HEK293 (cell line): ENCODE measurements around the gene TGFB2.

Source experiments
- GLI4 ChIP-seq: fragments of 450-650 bp; formaldehyde crosslinking; IDR thresholded peaks from 2 replicates; pipeline ENCODE4 v1.5.1; 2016; ENCODE audit warnings: missing biosample characterization, missing genetic modification characterization
- KLF16 ChIP-seq: fragments of 450-650 bp; formaldehyde crosslinking; IDR thresholded peaks from 2 replicates; pipeline ENCODE4 v1.5.1; 2017; ENCODE audit warnings: missing biosample characterization, missing genetic modification characterization
- REPIN1 ChIP-seq: fragments of 450-650 bp; formaldehyde crosslinking; IDR thresholded peaks from 2 replicates; pipeline ENCODE4 v1.5.1; 2017; ENCODE audit warnings: missing biosample characterization, missing genetic modification characterization, low read depth
- SCRT1 ChIP-seq: fragments of 450-650 bp; formaldehyde crosslinking; IDR thresholded peaks from 2 replicates; pipeline ENCODE4 v1.5.1; 2016; ENCODE audit warnings: missing biosample characterization, missing genetic modification characterization, borderline replicate concordance
- SP2 ChIP-seq: fragments of 450-650 bp; formaldehyde crosslinking; IDR thresholded peaks from 2 replicates; pipeline ENCODE4 v1.5.1; 2016; ENCODE audit warnings: missing biosample characterization, missing genetic modification characterization
- ZBTB17 ChIP-seq: fragments of 450-650 bp; formaldehyde crosslinking; IDR thresholded peaks from 2 replicates; pipeline ENCODE4 v1.5.1; 2016; ENCODE audit warnings: missing biosample characterization, missing genetic modification characterization
- ZBTB21 ChIP-seq: fragments of 450-650 bp; formaldehyde crosslinking; IDR thresholded peaks from 2 replicates; pipeline ENCODE4 v1.5.1; 2017; ENCODE audit warnings: missing biosample characterization, missing genetic modification characterization
- ZBTB48 ChIP-seq: fragments of 450-650 bp; formaldehyde crosslinking; IDR thresholded peaks from 2 replicates; pipeline ENCODE4 v1.5.1; 2016; ENCODE audit warnings: missing biosample characterization, missing genetic modification characterization
- ZEB2 ChIP-seq: fragments of 450-650 bp; formaldehyde crosslinking; IDR thresholded peaks from 2 replicates; pipeline ENCODE4 v1.5.1; 2016; ENCODE audit warnings: missing biosample characterization, missing genetic modification characterization
- ZFHX2 ChIP-seq: fragments of 450-650 bp; formaldehyde crosslinking; conservative IDR thresholded peaks from 2 replicates; pipeline ENCODE4 v1.5.1; 2016; ENCODE audit warnings: missing biosample characterization, missing genetic modification characterization
- ZFP69B ChIP-seq: fragments of 450-650 bp; formaldehyde crosslinking; IDR thresholded peaks from 2 replicates; pipeline ENCODE4 v1.5.1; 2016; ENCODE audit warnings: missing biosample characterization, missing genetic modification characterization
- ZNF174 ChIP-seq: fragments of 450-650 bp; formaldehyde crosslinking; IDR thresholded peaks from 2 replicates; pipeline ENCODE4 v1.5.0; 2017; ENCODE audit warnings: missing biosample characterization, mild to moderate bottlenecking, missing genetic modification characterization
- ZNF223 ChIP-seq: fragments of 450-650 bp; formaldehyde crosslinking; IDR thresholded peaks from 2 replicates; pipeline ENCODE4 v1.5.1; 2016; ENCODE audit warnings: missing biosample characterization, missing genetic modification characterization
- ZNF23 ChIP-seq: fragments of 450-650 bp; formaldehyde crosslinking; IDR thresholded peaks from 2 replicates; pipeline ENCODE4 v1.5.1; 2016; ENCODE audit warnings: missing biosample characterization, missing genetic modification characterization, borderline replicate concordance
- ZNF266 ChIP-seq: fragments of 450-650 bp; formaldehyde crosslinking; IDR thresholded peaks from 2 replicates; pipeline ENCODE4 v1.5.1; 2016; ENCODE audit warnings: missing biosample characterization, missing genetic modification characterization, low read depth
- ZNF292 ChIP-seq: fragments of 450-650 bp; formaldehyde crosslinking; IDR thresholded peaks from 2 replicates; pipeline ENCODE4 v1.5.1; 2016; ENCODE audit warnings: low read depth, missing biosample characterization, missing genetic modification characterization, borderline replicate concordance
- ZNF354C ChIP-seq: fragments of 450-650 bp; formaldehyde crosslinking; IDR thresholded peaks from 2 replicates; pipeline ENCODE4 v1.5.1; 2016; ENCODE audit warnings: missing biosample characterization, missing genetic modification characterization, low read depth, borderline replicate concordance
- ZNF404 ChIP-seq: fragments of 450-650 bp; formaldehyde crosslinking; IDR thresholded peaks from 2 replicates; pipeline ENCODE4 v1.5.1; 2017; ENCODE audit warnings: missing biosample characterization, missing genetic modification characterization
- ZNF416 ChIP-seq: fragments of 450-650 bp; formaldehyde crosslinking; IDR thresholded peaks from 2 replicates; pipeline ENCODE4 v1.5.1; 2016; ENCODE audit warnings: missing biosample characterization, missing genetic modification characterization
- ZNF585B ChIP-seq: fragments of 450-650 bp; formaldehyde crosslinking; IDR thresholded peaks from 2 replicates; pipeline ENCODE4 v1.5.1; 2016; ENCODE audit warnings: missing biosample characterization, missing genetic modification characterization
- ZNF600 ChIP-seq: fragments of 450-650 bp; formaldehyde crosslinking; IDR thresholded peaks from 2 replicates; pipeline ENCODE4 v1.5.1; 2016; ENCODE audit warnings: missing biosample characterization, missing genetic modification characterization
- ZNF629 ChIP-seq: fragments of 450-650 bp; formaldehyde crosslinking; IDR thresholded peaks from 2 replicates; pipeline ENCODE4 v1.5.1; 2017; ENCODE audit warnings: missing biosample characterization, missing genetic modification characterization
- ZNF792 ChIP-seq: fragments of 450-650 bp; formaldehyde crosslinking; IDR thresholded peaks from 2 replicates; pipeline ENCODE4 v1.5.1; 2016; ENCODE audit warnings: missing biosample characterization, missing genetic modification characterization
- TF ChIP-seq, protein P1 (sequence below): fragments of 450-650 bp; formaldehyde crosslinking; IDR thresholded peaks from 2 replicates; pipeline ENCODE4 v1.5.1; 2016; ENCODE audit warnings: missing biosample characterization, missing genetic modification characterization, borderline replicate concordance
- TF ChIP-seq, protein P2 (sequence below): fragments of 450-650 bp; formaldehyde crosslinking; IDR thresholded peaks from 2 replicates; pipeline ENCODE4 v1.5.1; 2017; ENCODE audit warnings: missing biosample characterization, missing genetic modification characterization
- TF ChIP-seq, protein P3 (sequence below): fragments of 450-650 bp; formaldehyde crosslinking; IDR thresholded peaks from 2 replicates; pipeline ENCODE4 v1.5.1; 2017; ENCODE audit warnings: missing biosample characterization, missing genetic modification characterization
- TF ChIP-seq, protein P4 (sequence below): fragments of 450-650 bp; formaldehyde crosslinking; IDR thresholded peaks from 2 replicates; pipeline ENCODE4 v1.5.1; 2016; ENCODE audit warnings: missing biosample characterization, missing genetic modification characterization
- TF ChIP-seq, protein P5 (sequence below): fragments of 450-650 bp; formaldehyde crosslinking; IDR thresholded peaks from 2 replicates; pipeline ENCODE4 v1.5.1; 2017; ENCODE audit warnings: missing biosample characterization, missing genetic modification characterization
- TF ChIP-seq, protein P6 (sequence below): fragments of 450-650 bp; formaldehyde crosslinking; IDR thresholded peaks from 2 replicates; pipeline ENCODE4 v1.5.1; 2016; ENCODE audit warnings: missing biosample characterization, missing genetic modification characterization
- TF ChIP-seq, protein P7 (sequence below): sonication (generic); formaldehyde crosslinking; IDR thresholded peaks from 2 replicates; pipeline ENCODE4 v1.8.1; 2022; ENCODE audit warnings: mild to moderate bottlenecking, moderate library complexity, missing genetic modification reagents

TGFB2 gene

DNA sequence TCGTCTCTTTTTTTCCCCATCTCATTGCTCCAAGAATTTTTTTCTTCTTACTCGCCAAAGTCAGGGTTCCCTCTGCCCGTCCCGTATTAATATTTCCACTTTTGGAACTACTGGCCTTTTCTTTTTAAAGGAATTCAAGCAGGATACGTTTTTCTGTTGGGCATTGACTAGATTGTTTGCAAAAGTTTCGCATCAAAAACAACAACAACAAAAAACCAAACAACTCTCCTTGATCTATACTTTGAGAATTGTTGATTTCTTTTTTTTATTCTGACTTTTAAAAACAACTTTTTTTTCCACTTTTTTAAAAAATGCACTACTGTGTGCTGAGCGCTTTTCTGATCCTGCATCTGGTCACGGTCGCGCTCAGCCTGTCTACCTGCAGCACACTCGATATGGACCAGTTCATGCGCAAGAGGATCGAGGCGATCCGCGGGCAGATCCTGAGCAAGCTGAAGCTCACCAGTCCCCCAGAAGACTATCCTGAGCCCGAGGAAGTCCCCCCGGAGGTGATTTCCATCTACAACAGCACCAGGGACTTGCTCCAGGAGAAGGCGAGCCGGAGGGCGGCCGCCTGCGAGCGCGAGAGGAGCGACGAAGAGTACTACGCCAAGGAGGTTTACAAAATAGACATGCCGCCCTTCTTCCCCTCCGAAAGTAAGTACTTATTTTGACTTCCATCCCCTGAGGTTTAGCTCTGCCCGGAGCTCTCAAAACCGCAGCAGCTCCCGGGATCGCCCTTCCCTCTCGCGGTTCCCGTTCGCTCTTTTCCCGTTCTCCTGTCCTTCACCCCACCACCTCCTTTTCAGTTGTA lies 1.5 kb downstream of the TGFB2 start (continued):
- no peak for TF ChIP-seq GLI4
- TF ChIP-seq ZNF600 (tag by site-specific recombination): peak; percentile 63
- TF ChIP-seq ZNF23 (tag by site-specific recombination): no peak
- no peak for TF ChIP-seq SCRT1 (tag by site-specific recombination)
- TF ChIP-seq, protein P1, sequence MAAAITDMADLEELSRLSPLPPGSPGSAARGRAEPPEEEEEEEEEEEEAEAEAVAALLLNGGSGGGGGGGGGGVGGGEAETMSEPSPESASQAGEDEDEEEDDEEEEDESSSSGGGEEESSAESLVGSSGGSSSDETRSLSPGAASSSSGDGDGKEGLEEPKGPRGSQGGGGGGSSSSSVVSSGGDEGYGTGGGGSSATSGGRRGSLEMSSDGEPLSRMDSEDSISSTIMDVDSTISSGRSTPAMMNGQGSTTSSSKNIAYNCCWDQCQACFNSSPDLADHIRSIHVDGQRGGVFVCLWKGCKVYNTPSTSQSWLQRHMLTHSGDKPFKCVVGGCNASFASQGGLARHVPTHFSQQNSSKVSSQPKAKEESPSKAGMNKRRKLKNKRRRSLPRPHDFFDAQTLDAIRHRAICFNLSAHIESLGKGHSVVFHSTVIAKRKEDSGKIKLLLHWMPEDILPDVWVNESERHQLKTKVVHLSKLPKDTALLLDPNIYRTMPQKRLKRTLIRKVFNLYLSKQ: no peak
- no peak for TF ChIP-seq ZNF416 (tag by site-specific recombination)
- 0 out of 2 replicates have a peak, but pooled peaks have one; percentile 18 for TF ChIP-seq ZFP69B (tag by site-specific recombination)
- no peak for TF ChIP-seq ZNF629
- TF ChIP-seq, protein P2, sequence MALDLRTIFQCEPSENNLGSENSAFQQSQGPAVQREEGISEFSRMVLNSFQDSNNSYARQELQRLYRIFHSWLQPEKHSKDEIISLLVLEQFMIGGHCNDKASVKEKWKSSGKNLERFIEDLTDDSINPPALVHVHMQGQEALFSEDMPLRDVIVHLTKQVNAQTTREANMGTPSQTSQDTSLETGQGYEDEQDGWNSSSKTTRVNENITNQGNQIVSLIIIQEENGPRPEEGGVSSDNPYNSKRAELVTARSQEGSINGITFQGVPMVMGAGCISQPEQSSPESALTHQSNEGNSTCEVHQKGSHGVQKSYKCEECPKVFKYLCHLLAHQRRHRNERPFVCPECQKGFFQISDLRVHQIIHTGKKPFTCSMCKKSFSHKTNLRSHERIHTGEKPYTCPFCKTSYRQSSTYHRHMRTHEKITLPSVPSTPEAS (tag by site-specific recombination): no peak
- TF ChIP-seq ZNF404 (tag by site-specific recombination): no peak
- no peak for TF ChIP-seq ZFHX2 (tag by site-specific recombination)
- TF ChIP-seq ZNF174: no peak
- TF ChIP-seq, protein P3, sequence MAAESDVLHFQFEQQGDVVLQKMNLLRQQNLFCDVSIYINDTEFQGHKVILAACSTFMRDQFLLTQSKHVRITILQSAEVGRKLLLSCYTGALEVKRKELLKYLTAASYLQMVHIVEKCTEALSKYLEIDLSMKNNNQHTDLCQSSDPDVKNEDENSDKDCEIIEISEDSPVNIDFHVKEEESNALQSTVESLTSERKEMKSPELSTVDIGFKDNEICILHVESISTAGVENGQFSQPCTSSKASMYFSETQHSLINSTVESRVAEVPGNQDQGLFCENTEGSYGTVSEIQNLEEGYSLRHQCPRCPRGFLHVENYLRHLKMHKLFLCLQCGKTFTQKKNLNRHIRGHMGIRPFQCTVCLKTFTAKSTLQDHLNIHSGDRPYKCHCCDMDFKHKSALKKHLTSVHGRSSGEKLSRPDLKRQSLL: no peak
- TF ChIP-seq, protein P4, sequence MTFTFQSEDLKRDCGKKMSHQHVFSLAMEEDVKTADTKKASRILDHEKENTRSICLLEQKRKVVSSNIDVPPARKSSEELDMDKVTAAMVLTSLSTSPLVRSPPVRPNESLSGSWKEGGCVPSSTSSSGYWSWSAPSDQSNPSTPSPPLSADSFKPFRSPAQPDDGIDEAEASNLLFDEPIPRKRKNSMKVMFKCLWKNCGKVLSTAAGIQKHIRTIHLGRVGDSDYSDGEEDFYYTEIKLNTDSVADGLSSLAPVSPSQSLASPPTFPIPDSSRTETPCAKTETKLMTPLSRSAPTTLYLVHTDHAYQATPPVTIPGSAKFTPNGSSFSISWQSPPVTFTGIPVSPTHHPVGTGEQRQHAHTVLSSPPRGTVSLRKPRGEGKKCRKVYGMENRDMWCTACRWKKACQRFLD (tag by site-specific recombination): no peak
- no peak for TF ChIP-seq ZNF292 (tag by site-specific recombination)
- TF ChIP-seq, protein P5, sequence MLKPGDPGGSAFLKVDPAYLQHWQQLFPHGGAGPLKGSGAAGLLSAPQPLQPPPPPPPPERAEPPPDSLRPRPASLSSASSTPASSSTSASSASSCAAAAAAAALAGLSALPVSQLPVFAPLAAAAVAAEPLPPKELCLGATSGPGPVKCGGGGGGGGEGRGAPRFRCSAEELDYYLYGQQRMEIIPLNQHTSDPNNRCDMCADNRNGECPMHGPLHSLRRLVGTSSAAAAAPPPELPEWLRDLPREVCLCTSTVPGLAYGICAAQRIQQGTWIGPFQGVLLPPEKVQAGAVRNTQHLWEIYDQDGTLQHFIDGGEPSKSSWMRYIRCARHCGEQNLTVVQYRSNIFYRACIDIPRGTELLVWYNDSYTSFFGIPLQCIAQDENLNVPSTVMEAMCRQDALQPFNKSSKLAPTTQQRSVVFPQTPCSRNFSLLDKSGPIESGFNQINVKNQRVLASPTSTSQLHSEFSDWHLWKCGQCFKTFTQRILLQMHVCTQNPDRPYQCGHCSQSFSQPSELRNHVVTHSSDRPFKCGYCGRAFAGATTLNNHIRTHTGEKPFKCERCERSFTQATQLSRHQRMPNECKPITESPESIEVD: no peak
- no peak for TF ChIP-seq ZNF585B (tag by site-specific recombination)
- TF ChIP-seq ZBTB17 (tag by site-specific recombination): peak; percentile 30
- TF ChIP-seq ZBTB21 (tag by site-specific recombination): no peak
- no peak for TF ChIP-seq ZNF354C (tag by site-specific recombination)
- TF ChIP-seq ZNF266 (tag by site-specific recombination): no peak
- no peak for TF ChIP-seq ZNF223
- TF ChIP-seq ZNF792: no peak
- no peak for TF ChIP-seq SP2 (tag by site-specific recombination)
- no peak for TF ChIP-seq KLF16 (tag by site-specific recombination)
- TF ChIP-seq REPIN1 (tag by site-specific recombination): no peak
- TF ChIP-seq, protein P6, sequence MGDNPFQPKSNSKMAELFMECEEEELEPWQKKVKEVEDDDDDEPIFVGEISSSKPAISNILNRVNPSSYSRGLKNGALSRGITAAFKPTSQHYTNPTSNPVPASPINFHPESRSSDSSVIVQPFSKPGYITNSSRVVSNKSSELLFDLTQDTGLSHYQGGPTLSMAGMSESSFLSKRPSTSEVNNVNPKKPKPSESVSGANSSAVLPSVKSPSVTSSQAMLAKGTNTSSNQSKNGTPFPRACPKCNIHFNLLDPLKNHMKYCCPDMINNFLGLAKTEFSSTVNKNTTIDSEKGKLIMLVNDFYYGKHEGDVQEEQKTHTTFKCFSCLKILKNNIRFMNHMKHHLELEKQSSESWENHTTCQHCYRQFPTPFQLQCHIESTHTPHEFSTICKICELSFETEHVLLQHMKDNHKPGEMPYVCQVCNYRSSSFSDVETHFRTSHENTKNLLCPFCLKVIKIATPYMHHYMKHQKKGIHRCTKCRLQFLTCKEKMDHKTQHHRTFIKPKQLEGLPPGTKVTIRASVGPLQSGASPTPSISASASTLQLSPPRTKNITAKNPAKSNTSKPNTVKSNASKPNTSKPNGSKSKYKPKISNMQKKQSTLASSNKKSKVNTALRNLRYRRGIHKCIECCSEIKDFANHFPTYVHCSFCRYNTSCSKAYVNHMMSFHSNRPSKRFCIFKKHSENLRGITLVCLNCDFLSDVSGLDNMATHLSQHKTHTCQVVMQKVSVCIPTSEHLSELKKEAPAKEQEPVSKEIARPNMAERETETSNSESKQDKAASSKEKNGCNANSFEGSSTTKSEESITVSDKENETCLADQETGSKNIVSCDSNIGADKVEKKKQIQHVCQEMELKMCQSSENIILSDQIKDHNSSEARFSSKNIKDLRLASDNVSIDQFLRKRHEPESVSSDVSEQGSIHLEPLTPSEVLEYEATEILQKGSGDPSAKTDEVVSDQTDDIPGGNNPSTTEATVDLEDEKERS: no peak
- no peak for TF ChIP-seq ZEB2 (tag by site-specific recombination)
- TF ChIP-seq ZBTB48 (tag by site-specific recombination): no peak
- TF ChIP-seq, protein P7, sequence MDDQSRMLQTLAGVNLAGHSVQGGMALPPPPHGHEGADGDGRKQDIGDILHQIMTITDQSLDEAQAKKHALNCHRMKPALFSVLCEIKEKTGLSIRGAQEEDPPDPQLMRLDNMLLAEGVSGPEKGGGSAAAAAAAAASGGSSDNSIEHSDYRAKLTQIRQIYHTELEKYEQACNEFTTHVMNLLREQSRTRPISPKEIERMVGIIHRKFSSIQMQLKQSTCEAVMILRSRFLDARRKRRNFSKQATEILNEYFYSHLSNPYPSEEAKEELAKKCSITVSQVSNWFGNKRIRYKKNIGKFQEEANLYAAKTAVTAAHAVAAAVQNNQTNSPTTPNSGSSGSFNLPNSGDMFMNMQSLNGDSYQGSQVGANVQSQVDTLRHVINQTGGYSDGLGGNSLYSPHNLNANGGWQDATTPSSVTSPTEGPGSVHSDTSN (CRISPR knock-in tag): no peak
